ENCODE measurements around the gene NXPH3. TPM values are rescaled to one million over a fixed set of nuclear protein-coding genes. Genes with fewer than 3 reads are reported as not detected.

NXPH3 gene
- polyA plus RNA-seq, 1 donor = 0.52 TPM

GRCh38 chr17:49582789-49583188 lies 7.1 kb downstream of the NXPH3 start:
- no peak for DNase-seq
- H3K4me3 ChIP-seq (ENCODE audit: low read length) = no peak overlapping the region
- no CpG with 5 or more reads among the region's 8 CpGs for WGBS (ENCODE audit: insufficient coverage, low lambda C conversion rate)
- peaks cover 13% of the 10 kb centered on the region for H3K27me3 ChIP-seq (ENCODE audit: control insufficient read depth, insufficient read depth, low read length)
- no peaks in the 10 kb centered on the region for H3K4me1 ChIP-seq (ENCODE audit: control insufficient read depth, insufficient read depth, low read length)
- H3K9me3 ChIP-seq (ENCODE audit: control insufficient read depth, low read depth, low read length) = no peaks in the 10 kb centered on the region
- no peaks in the 10 kb centered on the region for H3K36me3 ChIP-seq (ENCODE audit: control insufficient read depth, insufficient read depth, low read length)
- no peak overlapping the region for H3K27ac ChIP-seq (ENCODE audit: low read length)

GRCh38 chr17:49583226-49583625 lies 7.6 kb downstream of the NXPH3 start:
- Histone ChIP-seq H3K4me3 (ENCODE audit: low read length) (no peak overlapping the region), H3K4me1 (ENCODE audit: control insufficient read depth, insufficient read depth, low read length) (no peaks in the 10 kb centered on the region), H3K9me3 (ENCODE audit: control insufficient read depth, low read depth, low read length) (no peaks in the 10 kb centered on the region), H3K27ac (ENCODE audit: low read length) (no peak overlapping the region), H3K36me3 (ENCODE audit: control insufficient read depth, insufficient read depth, low read length) (no peaks in the 10 kb centered on the region), H3K27me3 (ENCODE audit: control insufficient read depth, insufficient read depth, low read length) (peaks cover 9% of the 10 kb centered on the region)
- WGBS (ENCODE audit: insufficient coverage, low lambda C conversion rate) = no CpG with 5 or more reads among the region's 5 CpGs
- DNase-seq = no peak

GRCh38 chr17:49583889-49584288 lies 8.2 kb downstream of the NXPH3 start:
- Histone ChIP-seq H3K4me1 (ENCODE audit: control insufficient read depth, insufficient read depth, low read length) (no peaks in the 10 kb centered on the region), H3K36me3 (ENCODE audit: control insufficient read depth, insufficient read depth, low read length) (no peaks in the 10 kb centered on the region), H3K4me3 (ENCODE audit: low read length) (no peak overlapping the region), H3K9me3 (ENCODE audit: control insufficient read depth, low read depth, low read length) (no peaks in the 10 kb centered on the region), H3K27ac (ENCODE audit: low read length) (no peak overlapping the region), H3K27me3 (ENCODE audit: control insufficient read depth, insufficient read depth, low read length) (peaks cover 2% of the 10 kb centered on the region)
- no CpG with 5 or more reads among the region's 4 CpGs for WGBS (ENCODE audit: insufficient coverage, low lambda C conversion rate)
- DNase-seq = no peak

GRCh38 chr17:49585422-49586027 lies 9.9 kb downstream of the NXPH3 start:
- H3K36me3 ChIP-seq (ENCODE audit: control insufficient read depth, insufficient read depth, low read length) = no peaks in the 10 kb centered on the region
- no peak overlapping the region for H3K4me3 ChIP-seq (ENCODE audit: low read length)
- no CpG with 5 or more reads among the region's 3 CpGs for whole genome bisulfite sequencing (ENCODE audit: insufficient coverage, low lambda C conversion rate)
- no peaks in the 10 kb centered on the region for H3K9me3 ChIP-seq (ENCODE audit: control insufficient read depth, low read depth, low read length)
- no peaks in the 10 kb centered on the region for H3K27me3 ChIP-seq (ENCODE audit: control insufficient read depth, insufficient read depth, low read length)
- no peak for DNase-seq
- no peak overlapping the region for H3K27ac ChIP-seq (ENCODE audit: low read length)
- H3K4me1 ChIP-seq (ENCODE audit: control insufficient read depth, insufficient read depth, low read length) = no peaks in the 10 kb centered on the region

GRCh38 chr17:49587366-49588073 lies 11.8 kb downstream of the NXPH3 start:
- H3K9me3 ChIP-seq (ENCODE audit: control insufficient read depth, low read depth, low read length) = no peaks in the 10 kb centered on the region
- H3K4me3 ChIP-seq (ENCODE audit: low read length) = no peak overlapping the region
- WGBS (ENCODE audit: insufficient coverage, low lambda C conversion rate) = no CpG with 5 or more reads among the region's 12 CpGs
- H3K27me3 ChIP-seq (ENCODE audit: control insufficient read depth, insufficient read depth, low read length) = no peaks in the 10 kb centered on the region
- no peak overlapping the region for H3K27ac ChIP-seq (ENCODE audit: low read length)
- peaks cover 2% of the 10 kb centered on the region for H3K36me3 ChIP-seq (ENCODE audit: control insufficient read depth, insufficient read depth, low read length)
- DNase-seq = no peak
- no peaks in the 10 kb centered on the region for H3K4me1 ChIP-seq (ENCODE audit: control insufficient read depth, insufficient read depth, low read length)

- H3K4me3 ChIP-seq (ENCODE audit: low read length) = no peak overlapping the region
- H3K27me3 ChIP-seq (ENCODE audit: control insufficient read depth, insufficient read depth, low read length) = no peaks in the 10 kb centered on the region
- peaks cover 7% of the 10 kb centered on the region for H3K36me3 ChIP-seq (ENCODE audit: control insufficient read depth, insufficient read depth, low read length)
- H3K27ac ChIP-seq (ENCODE audit: low read length) = no peak overlapping the region
- no peaks in the 10 kb centered on the region for H3K9me3 ChIP-seq (ENCODE audit: control insufficient read depth, low read depth, low read length)
- DNase-seq = no peak
- no CpG with 5 or more reads among the region's 8 CpGs for WGBS (ENCODE audit: insufficient coverage, low lambda C conversion rate)
- H3K4me1 ChIP-seq (ENCODE audit: control insufficient read depth, insufficient read depth, low read length) = no peaks in the 10 kb centered on the region
Observed at GRCh38 chr17:49588312-49588711, 12.6 kb downstream of the NXPH3 start.

GRCh38 chr17:49588726-49589576 lies 13.3 kb downstream of the NXPH3 start:
- H3K27me3 ChIP-seq (ENCODE audit: control insufficient read depth, insufficient read depth, low read length) = no peaks in the 10 kb centered on the region
- 80% methylated on average over 1 of the region's 8 CpGs for WGBS (ENCODE audit: insufficient coverage, low lambda C conversion rate)
- H3K9me3 ChIP-seq (ENCODE audit: control insufficient read depth, low read depth, low read length) = no peaks in the 10 kb centered on the region
- H3K4me3 ChIP-seq (ENCODE audit: low read length) = no peak overlapping the region
- H3K36me3 ChIP-seq (ENCODE audit: control insufficient read depth, insufficient read depth, low read length) = peaks cover 11% of the 10 kb centered on the region
- no peak overlapping the region for H3K27ac ChIP-seq (ENCODE audit: low read length)
- no peak for DNase-seq
- no peaks in the 10 kb centered on the region for H3K4me1 ChIP-seq (ENCODE audit: control insufficient read depth, insufficient read depth, low read length)

GRCh38 chr17:49589577-49589927 lies 13.9 kb downstream of the NXPH3 start:
- no peak for DNase-seq
- peaks cover 14% of the 10 kb centered on the region for H3K36me3 ChIP-seq (ENCODE audit: control insufficient read depth, insufficient read depth, low read length)
- no peaks in the 10 kb centered on the region for H3K9me3 ChIP-seq (ENCODE audit: control insufficient read depth, low read depth, low read length)
- no peak overlapping the region for H3K27ac ChIP-seq (ENCODE audit: low read length)
- WGBS (ENCODE audit: insufficient coverage, low lambda C conversion rate) = 86% methylated on average over 2 of the region's 2 CpGs
- H3K27me3 ChIP-seq (ENCODE audit: control insufficient read depth, insufficient read depth, low read length) = no peaks in the 10 kb centered on the region
- no peaks in the 10 kb centered on the region for H3K4me1 ChIP-seq (ENCODE audit: control insufficient read depth, insufficient read depth, low read length)
- H3K4me3 ChIP-seq (ENCODE audit: low read length) = no peak overlapping the region

GRCh38 chr17:49590874-49591273 lies 15.2 kb downstream of the NXPH3 start:
- H3K9me3 ChIP-seq (ENCODE audit: control insufficient read depth, low read depth, low read length) = no peaks in the 10 kb centered on the region
- DNase-seq = no peak
- no peak overlapping the region for H3K4me3 ChIP-seq (ENCODE audit: low read length)
- WGBS (ENCODE audit: insufficient coverage, low lambda C conversion rate) = no CpG with 5 or more reads among the region's 4 CpGs
- no peaks in the 10 kb centered on the region for H3K27me3 ChIP-seq (ENCODE audit: control insufficient read depth, insufficient read depth, low read length)
- no peak overlapping the region for H3K27ac ChIP-seq (ENCODE audit: low read length)
- H3K36me3 ChIP-seq (ENCODE audit: control insufficient read depth, insufficient read depth, low read length) = peaks cover 14% of the 10 kb centered on the region
- peaks cover under 1% of the 10 kb centered on the region for H3K4me1 ChIP-seq (ENCODE audit: control insufficient read depth, insufficient read depth, low read length)

GRCh38 chr17:49592263-49592662 lies 16.6 kb downstream of the NXPH3 start:
- Histone ChIP-seq H3K9me3 (ENCODE audit: control insufficient read depth, low read depth, low read length) (no peaks in the 10 kb centered on the region), H3K36me3 (ENCODE audit: control insufficient read depth, insufficient read depth, low read length) (peaks cover 20% of the 10 kb centered on the region), H3K4me3 (ENCODE audit: low read length) (no peak overlapping the region), H3K27me3 (ENCODE audit: control insufficient read depth, insufficient read depth, low read length) (no peaks in the 10 kb centered on the region), H3K4me1 (ENCODE audit: control insufficient read depth, insufficient read depth, low read length) (peaks cover 8% of the 10 kb centered on the region), H3K27ac (ENCODE audit: low read length) (no peak overlapping the region)
- no peak for DNase-seq
- WGBS (ENCODE audit: insufficient coverage, low lambda C conversion rate) = no CpG with 5 or more reads among the region's 3 CpGs

Measured in large intestine (tissue), 3 donors.